HG03064 (cell line): ENCODE measurements around the gene AP1M1.

ENCODE experiments used
- ATAC-seq: cut with Tn5 transposase; IDR thresholded peaks from one replicate; pipeline ENCODE4 v1.9.1; 2021; ENCODE audit warnings: low read depth; ENCODE audit not compliant: unreplicated experiment

AP1M1 gene

DNA sequence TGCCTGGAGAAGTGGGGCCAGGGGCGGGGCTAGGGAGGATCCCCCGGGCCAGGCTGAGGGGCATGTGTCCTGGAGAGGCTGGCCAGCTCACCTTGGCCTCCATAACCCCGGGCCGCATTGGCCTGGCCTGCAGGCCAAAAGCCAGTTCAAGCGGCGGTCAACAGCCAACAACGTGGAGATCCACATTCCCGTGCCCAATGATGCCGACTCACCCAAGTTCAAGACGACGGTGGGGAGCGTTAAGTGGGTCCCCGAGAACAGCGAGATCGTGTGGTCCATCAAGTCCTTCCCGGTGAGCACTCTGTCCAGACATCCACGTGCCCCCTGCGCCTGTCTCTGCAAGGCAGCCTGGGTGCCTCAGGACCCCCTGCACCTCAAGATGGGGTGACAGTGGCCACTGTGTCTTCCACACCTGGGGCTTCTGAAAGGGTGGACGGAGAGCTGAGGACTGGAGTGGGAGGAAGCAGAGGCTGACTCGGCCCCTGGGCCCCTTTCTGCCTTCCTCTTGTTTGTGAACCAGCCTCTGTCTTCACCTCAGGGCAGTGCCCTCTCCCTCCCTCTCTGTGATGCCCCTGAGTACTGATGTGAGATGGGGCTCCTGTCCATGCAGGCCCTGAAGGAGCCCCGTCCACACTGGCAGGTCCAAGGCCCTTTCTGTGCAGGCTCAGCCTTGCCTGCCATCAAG lies 31.1 kb downstream of the AP1M1 start:
- ATAC-seq: no peak

- no peak for ATAC-seq
These were observed 31.6 kb downstream of the AP1M1 start for GRCh38 chr19:16229322-16229641.

GRCh38 chr19:16232127-16232526 lies 34.4 kb downstream of the AP1M1 start:
- ATAC-seq: no peak

- no peak for ATAC-seq
These were observed 34.9 kb downstream of the AP1M1 start for GRCh38 chr19:16232568-16232967.

- ATAC-seq: no peak
These were observed 35.5 kb downstream of the AP1M1 start for GRCh38 chr19:16233081-16233776.

GRCh38 chr19:16233836-16234551 lies 36.3 kb downstream of the AP1M1 start:
- no peak for ATAC-seq

DNA sequence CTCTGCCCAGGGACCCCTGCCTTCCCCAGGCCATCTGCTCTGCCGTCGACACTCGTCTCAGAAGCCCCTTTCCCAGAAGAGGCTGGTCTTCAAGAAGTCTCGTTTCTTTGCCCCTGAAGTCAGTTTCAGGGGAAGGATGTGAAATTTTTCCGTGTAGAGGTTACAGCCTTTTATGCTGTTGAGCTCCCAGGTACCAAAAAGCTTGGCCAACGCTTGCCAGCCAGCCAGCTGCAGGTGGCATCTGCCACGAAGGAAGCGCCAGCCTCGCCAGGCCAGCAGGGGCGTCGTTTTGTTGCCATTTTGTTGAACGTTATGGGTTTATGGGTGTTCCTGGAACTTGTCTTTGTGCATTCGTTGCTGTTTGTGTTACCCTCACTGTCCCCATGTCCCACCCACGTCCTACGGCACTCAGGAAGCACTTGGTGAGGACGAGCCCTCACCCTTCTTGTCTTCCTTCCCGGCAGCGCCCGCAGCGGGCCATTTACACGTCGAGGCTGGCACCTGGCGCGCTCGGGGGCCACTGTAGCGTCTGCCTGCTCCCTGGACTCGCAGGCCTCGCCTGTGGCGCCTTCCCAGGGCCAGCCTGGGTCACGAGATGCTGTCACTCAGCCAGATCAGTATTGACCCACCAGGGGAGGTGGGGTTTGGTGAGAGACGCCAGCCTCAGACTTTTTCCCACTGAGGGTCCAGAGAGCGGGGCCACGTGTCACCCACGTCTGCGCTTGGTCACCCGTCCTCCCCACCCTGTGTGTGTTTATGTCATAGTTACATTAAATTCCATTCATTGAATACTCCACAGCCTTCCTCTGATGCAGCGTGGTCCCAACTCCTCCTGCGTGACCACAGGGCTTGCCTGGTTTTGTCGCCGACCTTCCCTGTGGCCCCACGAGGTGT lies 37.1 kb downstream of the AP1M1 start:
- no peak for ATAC-seq

- no peak for ATAC-seq
These were observed 38.3 kb downstream of the AP1M1 start for GRCh38 chr19:16235811-16236652.

- ATAC-seq: no peak
These were observed 46.4 kb downstream of the AP1M1 start for GRCh38 chr19:16244091-16244490.

GRCh38 chr19:16247353-16248182 lies 49.9 kb downstream of the AP1M1 start:
- no peak for ATAC-seq

DNA sequence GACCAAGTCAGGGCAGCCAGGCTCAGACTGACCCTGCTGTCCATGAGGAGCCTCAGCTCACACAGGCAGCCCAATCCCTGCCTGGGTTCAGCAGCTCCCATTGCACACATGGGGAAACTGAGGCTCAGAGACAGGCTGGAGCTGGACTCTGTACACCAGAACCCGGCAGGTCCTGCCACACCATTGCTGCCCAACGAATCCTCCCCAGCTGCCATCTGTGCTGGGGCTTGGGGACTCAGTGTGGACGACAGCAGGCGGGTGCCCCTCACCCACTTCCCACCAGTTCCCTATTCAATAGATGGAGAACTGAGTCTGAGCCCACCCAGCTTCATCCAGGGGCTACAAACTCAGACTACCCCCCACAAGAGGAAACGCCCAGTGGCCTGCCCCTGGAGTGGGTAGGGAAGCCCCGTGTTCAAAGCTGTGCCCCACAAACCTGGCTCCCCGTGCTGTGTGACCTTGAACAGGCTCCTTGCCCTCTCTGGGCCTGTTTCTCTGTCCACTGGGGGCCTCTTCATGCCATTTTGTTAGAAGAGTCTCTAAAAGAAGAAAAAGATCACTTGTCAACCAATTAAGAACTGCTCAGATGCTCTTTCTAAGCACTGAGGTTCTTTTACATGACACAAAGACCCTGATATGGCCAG lies 50.8 kb downstream of the AP1M1 start:
- ATAC-seq: no peak

- no peak for ATAC-seq
These were observed 52.2 kb downstream of the AP1M1 start for GRCh38 chr19:16249826-16250404.

DNA sequence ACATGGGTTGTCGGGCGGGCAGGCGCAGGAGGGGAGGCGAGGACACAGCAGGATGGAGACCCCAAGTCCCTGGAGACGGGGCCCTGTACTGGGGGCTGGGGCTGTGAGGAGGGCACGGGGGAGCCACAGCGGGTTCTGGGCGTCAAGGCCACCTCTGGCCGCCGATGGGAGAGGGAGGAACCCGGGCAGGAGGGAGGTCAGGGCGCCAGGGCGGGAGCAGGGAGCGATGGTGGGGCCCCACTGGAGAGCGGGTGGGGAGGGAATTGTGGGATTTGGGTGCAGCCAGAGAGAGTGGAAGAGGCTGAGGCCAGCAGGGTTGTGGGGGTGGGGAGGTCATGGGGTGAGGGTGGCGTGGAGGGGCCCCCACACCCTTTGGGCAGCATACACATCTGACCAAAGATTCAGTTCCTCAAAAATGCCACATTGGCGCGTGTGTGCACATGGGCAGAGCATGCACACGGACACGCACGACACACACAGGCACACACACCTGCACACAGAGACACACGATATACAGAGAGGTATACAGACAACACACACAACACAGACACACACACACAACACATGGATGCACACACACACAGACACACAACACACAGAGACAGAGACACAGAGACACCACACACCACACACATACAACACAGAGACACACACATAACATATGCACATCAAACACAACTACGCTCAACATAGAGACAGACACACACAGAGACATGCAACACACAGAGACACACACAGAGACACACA lies 54.9 kb downstream of the AP1M1 start:
- no peak for ATAC-seq

DNA sequence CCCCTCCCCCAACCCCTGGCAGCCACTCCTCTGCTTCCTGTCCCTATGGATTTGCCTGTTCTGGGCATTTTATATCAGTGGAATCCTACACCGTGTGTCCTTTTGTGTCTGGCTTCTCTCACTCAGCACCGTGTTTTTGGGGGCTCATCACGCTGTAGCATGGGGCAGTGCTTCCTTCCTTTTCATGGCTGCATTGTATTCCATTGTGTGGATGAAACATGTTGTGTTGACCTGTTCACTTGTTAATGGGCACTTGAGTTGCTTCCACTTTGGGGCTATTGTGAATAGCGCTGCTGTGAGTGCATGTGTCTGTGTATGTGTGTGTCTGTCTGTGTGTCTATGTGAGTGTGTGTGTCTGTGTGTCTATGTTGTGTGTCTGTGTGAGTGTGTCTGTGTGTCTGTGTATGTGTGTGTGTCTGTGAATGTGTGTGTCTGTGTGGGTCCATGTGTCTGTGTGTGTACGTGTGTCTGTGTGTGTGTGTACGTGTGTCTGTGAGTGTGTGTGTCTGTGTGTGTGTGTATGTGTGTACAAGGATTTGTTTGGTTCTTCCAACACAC lies 57.2 kb downstream of the AP1M1 start:
- no peak for ATAC-seq

DNA sequence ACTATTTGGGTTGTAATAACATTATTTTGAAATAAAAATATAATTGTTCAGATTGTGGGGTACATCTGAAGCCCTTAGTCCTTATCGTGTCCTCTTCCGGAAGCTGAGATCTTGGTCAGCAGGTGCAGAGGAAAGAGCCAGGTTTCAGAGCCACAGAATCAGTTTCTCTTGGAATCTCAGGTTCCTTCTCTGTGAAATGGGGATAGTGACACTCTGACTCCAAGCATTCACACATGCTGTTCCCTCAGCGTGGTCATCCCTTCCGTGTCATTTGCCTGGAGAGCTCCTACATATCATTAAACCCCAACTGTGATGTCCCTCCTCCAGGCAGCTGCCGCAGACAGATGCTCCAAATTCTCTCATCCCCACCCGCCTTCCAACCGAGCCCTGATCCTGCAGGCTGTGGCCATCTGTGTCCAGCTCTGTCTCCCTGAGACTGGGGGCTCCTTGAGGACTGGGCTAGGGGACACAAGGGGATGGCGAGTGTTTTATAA lies 59.8 kb downstream of the AP1M1 start:
- no peak for ATAC-seq

DNA sequence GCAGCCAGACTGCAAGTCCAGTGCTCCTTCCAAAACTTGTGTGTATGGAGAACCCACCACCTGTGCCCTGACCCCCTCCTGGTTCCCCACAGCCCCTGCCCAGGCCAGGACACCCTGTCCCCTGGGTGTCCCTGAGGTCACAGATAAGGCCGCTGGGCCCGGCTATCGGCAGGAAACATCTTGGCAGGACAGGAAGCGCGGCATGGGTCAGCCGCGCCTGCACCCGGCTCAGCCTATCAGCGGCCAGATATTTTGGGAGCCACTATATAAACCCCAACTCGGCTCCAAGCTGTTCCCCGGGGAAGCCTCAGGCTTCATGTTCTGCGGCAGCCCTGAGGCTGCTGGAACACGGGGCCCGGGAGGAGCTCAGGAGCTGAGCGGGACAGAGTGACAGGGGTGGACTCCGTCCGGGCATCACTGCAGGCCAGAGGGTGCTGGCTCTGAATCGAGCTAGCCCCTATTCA lies 60.8 kb downstream of the AP1M1 start:
- ATAC-seq: no peak
